Liver (tissue), 3 donors: ENCODE results near the gene CTNNA2.

Experiments
- CTCF ChIP-seq: fragments of 150-350 bp; IDR thresholded peaks from 2 replicates; pipeline ENCODE4 v1.5.1; 2017; ENCODE audit warnings: improper control_type of control experiment, low read depth, low read length; ENCODE audit not compliant: missing input control
- TAF1 ChIP-seq: conservative IDR thresholded peaks from 2 replicates; pipeline ENCODE4 v1.6.1; 2016; ENCODE audit warnings: antibody characterized with exemption, mild to moderate bottlenecking
- YY1 ChIP-seq: IDR thresholded peaks from 2 replicates; pipeline ENCODE4 v1.6.1; 2016; ENCODE audit warnings: antibody characterized with exemption, mild to moderate bottlenecking
- donor health status: healthy.
- donor health status: healthy.

DNA sequence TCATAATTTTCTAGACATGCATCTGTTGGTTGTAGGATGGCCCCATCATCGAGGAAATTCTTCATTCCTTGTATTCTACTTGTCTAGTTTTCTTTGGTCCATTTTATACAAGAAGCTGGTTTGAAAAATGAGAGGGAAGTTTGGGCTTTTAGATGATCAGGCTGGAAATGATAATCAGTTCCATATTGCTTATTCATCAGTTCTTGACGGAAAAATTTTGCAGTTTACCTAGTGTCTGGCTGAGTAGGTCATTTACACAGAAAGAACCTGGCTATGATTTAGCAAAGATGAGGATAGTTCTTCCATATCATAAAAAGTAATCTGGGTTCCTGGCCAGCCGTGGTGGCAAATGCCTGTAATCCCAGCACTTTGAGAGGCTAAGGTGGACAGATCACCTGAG is 416.8 kb downstream of the CTNNA2 start:
- no peak for TF ChIP-seq CTCF
- TF ChIP-seq YY1, result no peak
- TF ChIP-seq TAF1, result no peak
